HEK293 (cell line): ENCODE data around the gene ZFPM1.
A peak's percentile ranks its signal among the peaks of the same experiment; 100 is the strongest.

Experiments
- CTCF ChIA-PET: fragments of 350-600 bp; formaldehyde crosslinking; extraction: SDS; loops from one replicate; lab custom pipeline; 2021; ENCODE audit warnings: antibody characterized with exemption; lab: Yijun Ruan, JAX
- POLR2A ChIA-PET: fragments of 300-600 bp; formaldehyde crosslinking; extraction: SDS; loops from one replicate; lab custom pipeline; 2020; ENCODE audit warnings: antibody characterized with exemption, inconsistent platforms; lab: Yijun Ruan, JAX
- H3K27ac ChIP-seq: fragments of 200-500 bp; sonication (Bioruptor generic); 2 replicates; pipeline ENCODE4 v1.5.1; 2014; ENCODE audit warnings: low read depth, low read length, control low read depth, inconsistent platforms; ENCODE audit errors: extremely low read depth
- H3K36me3 ChIP-seq, 2 experiments: fragments of 200-500 bp in 1 of 2; sonication (Bioruptor generic) in 1 of 2; 1 replicate in 1 of 2; 2 replicates in 1 of 2; pipeline ENCODE4 v1.5.1; 2014 to 2017; ENCODE audit warnings: inconsistent platforms in 2 of 2, low read length in 2 of 2; ENCODE audit not compliant: control insufficient read depth in 2 of 2, insufficient read depth in 1 of 2
- H3K4me1 ChIP-seq: fragments of 200-500 bp; sonication (Bioruptor generic); 2 replicates; pipeline ENCODE4 v1.5.1; 2014; ENCODE audit warnings: mild to moderate bottlenecking, low read length, inconsistent platforms; ENCODE audit not compliant: control insufficient read depth, insufficient read depth
- H3K4me3 ChIP-seq: 2 replicates; pipeline ENCODE4 v1.5.1; 2011; ENCODE audit warnings: low read depth, mild to moderate bottlenecking, control low read depth, low read length, moderate library complexity
- H3K9me3 ChIP-seq: fragments of 200-500 bp; sonication (Bioruptor generic); 2 replicates; pipeline ENCODE4 v1.5.1; 2014; ENCODE audit warnings: low read depth, low read length, inconsistent platforms; ENCODE audit not compliant: control insufficient read depth, insufficient read depth
- CTCF ChIP-seq: fragments of 450-650 bp; formaldehyde crosslinking; IDR thresholded peaks from 2 replicates; pipeline ENCODE4 v1.5.1; 2016; ENCODE audit warnings: missing biosample characterization, missing genetic modification characterization
- EGR2 ChIP-seq: fragments of 450-650 bp; formaldehyde crosslinking; IDR thresholded peaks from 2 replicates; pipeline ENCODE4 v1.5.1; 2016; ENCODE audit warnings: low read depth, missing biosample characterization, missing genetic modification characterization
- KLF7 ChIP-seq: fragments of 450-650 bp; formaldehyde crosslinking; IDR thresholded peaks from 2 replicates; pipeline ENCODE4 v1.5.1; 2016; ENCODE audit warnings: missing biosample characterization, missing genetic modification characterization, borderline replicate concordance
- KLF9 ChIP-seq: fragments of 450-650 bp; formaldehyde crosslinking; IDR thresholded peaks from 2 replicates; pipeline ENCODE4 v1.5.1; 2016; ENCODE audit warnings: missing biosample characterization, missing genetic modification characterization, low read depth
- OSR2 ChIP-seq: fragments of 450-650 bp; formaldehyde crosslinking; IDR thresholded peaks from 2 replicates; pipeline ENCODE4 v1.5.1; 2016; ENCODE audit warnings: missing biosample characterization, missing genetic modification characterization
- REST ChIP-seq: fragments of 450-650 bp; formaldehyde crosslinking; IDR thresholded peaks from 2 replicates; pipeline ENCODE4 v1.5.1; 2016; ENCODE audit warnings: missing biosample characterization, missing genetic modification characterization
- SP2 ChIP-seq: fragments of 450-650 bp; formaldehyde crosslinking; IDR thresholded peaks from 2 replicates; pipeline ENCODE4 v1.5.1; 2016; ENCODE audit warnings: missing biosample characterization, missing genetic modification characterization
- ZFP69B ChIP-seq: fragments of 450-650 bp; formaldehyde crosslinking; IDR thresholded peaks from 2 replicates; pipeline ENCODE4 v1.5.1; 2016; ENCODE audit warnings: missing biosample characterization, missing genetic modification characterization
- ZNF239 ChIP-seq: fragments of 450-650 bp; formaldehyde crosslinking; IDR thresholded peaks from 2 replicates; pipeline ENCODE4 v1.5.1; 2016; ENCODE audit warnings: missing biosample characterization, missing genetic modification characterization
- ZNF423 ChIP-seq: fragments of 450-650 bp; formaldehyde crosslinking; IDR thresholded peaks from 2 replicates; pipeline ENCODE4 v1.5.1; 2016; ENCODE audit warnings: missing biosample characterization, missing genetic modification characterization
- ZNF501 ChIP-seq: fragments of 450-650 bp; formaldehyde crosslinking; IDR thresholded peaks from 2 replicates; pipeline ENCODE4 v1.5.1; 2016; ENCODE audit warnings: missing biosample characterization, missing genetic modification characterization
- ZNF514 ChIP-seq: fragments of 450-650 bp; formaldehyde crosslinking; IDR thresholded peaks from 2 replicates; pipeline ENCODE4 v1.5.1; 2016; ENCODE audit warnings: missing biosample characterization, missing genetic modification characterization
- ZNF580 ChIP-seq: fragments of 450-650 bp; formaldehyde crosslinking; IDR thresholded peaks from 2 replicates; pipeline ENCODE4 v1.5.1; 2016; ENCODE audit warnings: missing biosample characterization, missing genetic modification characterization
- ZNF624 ChIP-seq: fragments of 450-650 bp; formaldehyde crosslinking; IDR thresholded peaks from 2 replicates; pipeline ENCODE4 v1.5.1; 2017; ENCODE audit warnings: missing biosample characterization, missing genetic modification characterization
- ZNF677 ChIP-seq: fragments of 450-650 bp; IDR thresholded peaks from 2 replicates; pipeline ENCODE4 v1.5.0; 2018; ENCODE audit warnings: missing biosample characterization, mild to moderate bottlenecking, missing genetic modification characterization, moderate library complexity
- ZNF830 ChIP-seq: fragments of 450-650 bp; IDR thresholded peaks from 2 replicates; pipeline ENCODE4 v1.5.0; 2018; ENCODE audit warnings: missing biosample characterization, missing genetic modification characterization, low read depth, mild to moderate bottlenecking, moderate library complexity

Gene ZFPM1

GRCh38 chr16:88438084-88438870 lies 14.8 kb upstream of the ZFPM1 start (continued):
- TF ChIP-seq ZNF580 (tag by site-specific recombination): no peak
- no peak for TF ChIP-seq ZNF501 (tag by site-specific recombination)

GRCh38 chr16:88439016-88439415 lies 14.1 kb upstream of the ZFPM1 start:
- no peak overlapping the region for H3K27ac ChIP-seq
- H3K9me3 ChIP-seq: no peaks in the 10 kb centered on the region
- peak; percentile 84 for TF ChIP-seq REST (tag by site-specific recombination)
- no peak for TF ChIP-seq CTCF (tag by site-specific recombination)
- TF ChIP-seq KLF9 (tag by site-specific recombination): no peak
- TF ChIP-seq ZNF830 (tag by site-specific recombination): no peak
- no peak overlapping the region for H3K4me3 ChIP-seq
- ChIA-PET CTCF (interaction anchor here (0.5 to 1.9 kb wide), 7 partner anchors 24 to 656 kb away, joined by 3 to 8 read pairs (median 3); no protein-coding TSS in a partner anchor), POLR2A (no interaction called here)
- H3K36me3 ChIP-seq: no peaks in the 10 kb centered on the region
- H3K4me1 ChIP-seq: no peaks in the 10 kb centered on the region

GRCh38 chr16:88439706-88440105 lies 13.4 kb upstream of the ZFPM1 start:
- POLR2A ChIA-PET: no interaction called here
- CTCF ChIA-PET: interaction anchor here (0.6 kb wide), 1 partner anchor 23 kb away, joined by 3 read pairs; no protein-coding TSS in a partner anchor
- TF ChIP-seq ZNF624 (tag by site-specific recombination): no peak
- H3K4me3 ChIP-seq: no peak overlapping the region
- no peaks in the 10 kb centered on the region for H3K36me3 ChIP-seq
- H3K27ac ChIP-seq: no peak overlapping the region
- no peaks in the 10 kb centered on the region for H3K4me1 ChIP-seq
- no peaks in the 10 kb centered on the region for H3K9me3 ChIP-seq

- H3K9me3 ChIP-seq: no peaks in the 10 kb centered on the region
- H3K36me3 ChIP-seq: no peaks in the 10 kb centered on the region
- H3K27ac ChIP-seq: no peak overlapping the region
- ChIA-PET CTCF (no interaction called here), POLR2A (no interaction called here)
- H3K4me1 ChIP-seq: no peaks in the 10 kb centered on the region
- no peak overlapping the region for H3K4me3 ChIP-seq
- no peak for TF ChIP-seq OSR2 (tag by site-specific recombination)
- TF ChIP-seq KLF7: no peak
- no peak for TF ChIP-seq ZNF514
- TF ChIP-seq SP2 (tag by site-specific recombination): no peak
- TF ChIP-seq ZNF423 (tag by site-specific recombination): no peak
- no peak for TF ChIP-seq ZFP69B (tag by site-specific recombination)
- no peak for TF ChIP-seq EGR2 (tag by site-specific recombination)
- no peak for TF ChIP-seq ZNF677
- TF ChIP-seq ZNF239 (tag by site-specific recombination): no peak
Observed at GRCh38 chr16:88440111-88440510, 13.0 kb upstream of the ZFPM1 start.
